SHP77 (cell line): ENCODE data around the gene NRSN2.
"Not testable (repeated sequence)": the region's sequence is repeated elsewhere in the genome, so short reads cannot be mapped to it uniquely, and the experiment has no call there.

ENCODE experiments used
- DNase-seq, 2 experiments: peaks; one replicate each; lab custom pipeline; 2025; lab: John Stamatoyannopoulos, UW

Gene NRSN2

GRCh38 chr20:354298-354977 lies 7.5 kb downstream of the NRSN2 start:
- DNase-seq = peak; percentile 82 to 85

GRCh38 chr20:356154-356553 lies 9.2 kb downstream of the NRSN2 start:
- DNase-seq = not testable (repeated sequence)

GRCh38 chr20:356745-357144 lies 9.8 kb downstream of the NRSN2 start:
- no peak for DNase-seq

- no peak for DNase-seq
These were observed 12.1 kb downstream of the NRSN2 start for GRCh38 chr20:358891-359555.

- no peak for DNase-seq
These were observed 14.7 kb downstream of the NRSN2 start for GRCh38 chr20:361561-361960.

- peak; percentile 97 for DNase-seq
These were observed 15.7 kb downstream of the NRSN2 start for GRCh38 chr20:362271-363254.

GRCh38 chr20:363319-364078 lies 16.6 kb downstream of the NRSN2 start:
- peak in 1 of 2 experiments; percentile 50 for DNase-seq

GRCh38 chr20:364905-365794 lies 18.2 kb downstream of the NRSN2 start:
- DNase-seq = no peak

- DNase-seq = no peak
These were observed 19.3 kb downstream of the NRSN2 start for GRCh38 chr20:366041-366718.

GRCh38 chr20:366719-367485 lies 20.0 kb downstream of the NRSN2 start:
- no peak for DNase-seq

- DNase-seq = no peak
These were observed 20.6 kb downstream of the NRSN2 start for GRCh38 chr20:367486-367887.

GRCh38 chr20:368915-369314 lies 22.0 kb downstream of the NRSN2 start:
- no peak for DNase-seq

- DNase-seq = no peak
These were observed 23.3 kb downstream of the NRSN2 start for GRCh38 chr20:370151-370600.

- DNase-seq = no peak
These were observed 24.3 kb downstream of the NRSN2 start for GRCh38 chr20:370977-371754.

GRCh38 chr20:371755-372542 lies 25.0 kb downstream of the NRSN2 start:
- peak in 1 of 2 experiments; percentile 45 for DNase-seq

GRCh38 chr20:372543-373082 lies 25.7 kb downstream of the NRSN2 start:
- not testable (repeated sequence) for DNase-seq

- DNase-seq = no peak
These were observed 26.4 kb downstream of the NRSN2 start for GRCh38 chr20:373171-373890.
